GM21786 (cell line): Measurements from ENCODE around the gene BRF1.

ENCODE experiments used
- ATAC-seq: cut with Tn5 transposase; IDR thresholded peaks from one replicate; pipeline ENCODE4 v1.9.1; 2021; ENCODE audit not compliant: unreplicated experiment

BRF1 gene

DNA sequence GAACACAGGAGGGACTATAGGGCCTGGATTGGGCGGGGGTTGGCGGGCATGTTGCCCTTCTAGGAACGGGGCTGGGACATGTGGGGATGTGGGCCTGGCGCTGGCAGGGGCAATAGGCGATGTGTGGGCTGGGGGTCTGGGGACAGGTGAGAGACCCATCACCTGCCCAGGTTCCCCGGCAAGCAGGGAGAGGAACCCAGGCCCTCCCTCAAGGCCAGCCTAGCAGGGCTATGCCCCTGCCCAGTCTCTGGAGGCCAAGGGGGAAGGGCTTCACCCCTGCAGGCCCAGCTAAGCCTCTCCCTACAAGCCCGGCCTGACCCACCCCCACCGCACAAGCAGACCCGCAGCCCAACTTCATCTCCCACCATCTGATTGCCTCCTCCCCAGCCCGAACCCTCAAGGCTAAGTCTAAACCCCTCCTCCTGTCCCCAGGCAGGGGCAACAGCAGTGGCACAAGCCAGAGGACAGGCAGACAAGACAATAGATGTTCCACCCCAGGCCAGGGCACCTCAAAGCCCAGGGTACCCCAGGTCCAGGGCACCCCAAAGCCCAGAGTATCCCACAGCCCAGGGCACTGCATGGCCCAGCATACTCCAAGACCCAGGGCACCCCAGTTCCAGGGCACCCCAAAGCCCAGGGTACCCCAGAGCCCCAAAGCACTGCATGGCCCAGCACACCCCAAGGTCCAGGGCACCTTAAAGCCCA lies 138.7 kb downstream of the BRF1 start:
- ATAC-seq: no peak

- ATAC-seq: no peak
Observed at GRCh38 chr14:105161309-105161708, 139.5 kb downstream of the BRF1 start.

- no peak for ATAC-seq
Observed at GRCh38 chr14:105160776-105161175, 140.0 kb downstream of the BRF1 start.

DNA sequence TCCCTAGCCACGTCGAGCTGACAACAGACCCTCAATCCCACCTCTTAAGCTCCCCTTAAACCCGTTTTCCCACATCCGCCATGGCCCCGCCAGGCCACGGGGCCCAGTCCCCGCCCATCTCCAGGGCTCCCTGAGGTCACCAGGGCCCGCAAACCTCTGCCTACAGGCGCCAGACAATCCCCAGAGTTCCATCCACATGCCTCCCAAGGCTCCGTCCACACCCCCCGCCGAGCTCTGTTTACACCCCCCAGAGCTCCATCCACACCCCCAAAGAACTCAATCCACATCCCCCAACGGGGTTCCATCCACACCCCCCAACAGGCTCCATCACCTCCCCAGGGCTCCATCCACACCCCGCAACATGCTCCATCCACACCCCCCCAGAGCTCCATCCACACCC lies 141.5 kb downstream of the BRF1 start:
- ATAC-seq: no peak
